Gastroesophageal sphincter (tissue), 4 donors: ENCODE measurements around the gene ITPR2. TPM values are rescaled to one million over a fixed set of nuclear protein-coding genes. Genes with fewer than 3 reads are reported as not detected.
"Not testable (repeated sequence)": the region's sequence is repeated elsewhere in the genome, so short reads cannot be mapped to it uniquely, and the experiment has no call there.

ENCODE experiments used
- ATAC-seq: fragments of 150-250 bp; one replicate; pipeline ENCODE4 v1.9.1; 2016; ENCODE audit warnings: mild to moderate bottlenecking, moderate library complexity
- H3K27ac ChIP-seq, 4 donors: fragments of 200-600 bp; sonication (generic) in 3 of 4; 1 replicate in 3 of 4; 2 replicates in 1 of 4; pipeline ENCODE4 v1.5.1; 2016 to 2019
- H3K27me3 ChIP-seq: fragments of 200-600 bp; sonication (generic); one replicate; pipeline ENCODE4 v1.5.1; 2019
- H3K36me3 ChIP-seq, 2 donors: fragments of 200-600 bp; sonication (generic); one replicate each; pipeline ENCODE4 v1.5.1; 2019; ENCODE audit warnings: control low read depth in 1 of 2
- H3K4me1 ChIP-seq, 3 donors: fragments of 200-600 bp; sonication (generic); 1 replicate in 2 of 3; 2 replicates in 1 of 3; pipeline ENCODE4 v1.5.1; 2016 to 2019; ENCODE audit warnings: control low read depth in 2 of 3
- H3K4me3 ChIP-seq, 2 donors: fragments of 200-600 bp; sonication (generic); one replicate each; pipeline ENCODE4 v1.5.1; 2019; ENCODE audit warnings: mild to moderate bottlenecking in 1 of 2, moderate library complexity in 1 of 2
- H3K9me3 ChIP-seq, 3 donors: fragments of 200-600 bp; sonication (generic); one replicate each; pipeline ENCODE4 v1.5.1; 2017 to 2019; ENCODE audit warnings: control low read depth in 2 of 3
- EP300 ChIP-seq: sonication (generic); formaldehyde crosslinking; IDR thresholded peaks from one replicate; pipeline ENCODE4 v1.6.1; 2017; ENCODE audit warnings: antibody characterized with exemption, mild to moderate bottlenecking
- POLR2A ChIP-seq, 2 donors: fragments of 450-650 bp; IDR thresholded peaks; one replicate each; pipeline ENCODE4 v1.6.1; 2017; ENCODE audit warnings: antibody characterized with exemption in 2 of 2, mild to moderate bottlenecking in 2 of 2, moderate library complexity in 1 of 2
- POLR2AphosphoS5 ChIP-seq: sonication (generic); formaldehyde crosslinking; IDR thresholded peaks from one replicate; pipeline ENCODE4 v1.6.1; 2017; ENCODE audit warnings: antibody characterized with exemption
- WGBS, 2 donors: methylation state at CpG; one replicate each; pipeline ENCODE4 v1.1.5; 2018; ENCODE audit warnings: low coverage in 1 of 2; 5-methylcytosine and 5-hydroxymethylcytosine counted together
- total RNA-seq, 4 donors: library from RNA; depleted of rRNA; stranded (reverse); fragments of >200 nt; gene quantifications; one replicate each; pipeline ENCODE4 v1.1.0, GENCODE V29; 2016
- TF ChIP-seq, protein P1 (sequence below), 4 experiments: fragments of 200-600 bp in 2 of 4; fragments of 450-650 bp in 2 of 4; sonication (generic) in 1 of 4; IDR thresholded peaks; one replicate each; pipeline ENCODE4 v1.5.1; 2017 to 2019; ENCODE audit warnings: antibody characterized with exemption in 4 of 4, mild to moderate bottlenecking in 2 of 4, moderate library complexity in 2 of 4

Gene ITPR2
- total RNA-seq, 4 donors from 2014 or later: 30.8 to 63.0 (median 44.4) TPM

GRCh38 chr12:26836201-26836600 lies 3.2 kb upstream of the ITPR2 start:
- no peak overlapping the region for H3K27ac ChIP-seq
- TF ChIP-seq, protein P1, sequence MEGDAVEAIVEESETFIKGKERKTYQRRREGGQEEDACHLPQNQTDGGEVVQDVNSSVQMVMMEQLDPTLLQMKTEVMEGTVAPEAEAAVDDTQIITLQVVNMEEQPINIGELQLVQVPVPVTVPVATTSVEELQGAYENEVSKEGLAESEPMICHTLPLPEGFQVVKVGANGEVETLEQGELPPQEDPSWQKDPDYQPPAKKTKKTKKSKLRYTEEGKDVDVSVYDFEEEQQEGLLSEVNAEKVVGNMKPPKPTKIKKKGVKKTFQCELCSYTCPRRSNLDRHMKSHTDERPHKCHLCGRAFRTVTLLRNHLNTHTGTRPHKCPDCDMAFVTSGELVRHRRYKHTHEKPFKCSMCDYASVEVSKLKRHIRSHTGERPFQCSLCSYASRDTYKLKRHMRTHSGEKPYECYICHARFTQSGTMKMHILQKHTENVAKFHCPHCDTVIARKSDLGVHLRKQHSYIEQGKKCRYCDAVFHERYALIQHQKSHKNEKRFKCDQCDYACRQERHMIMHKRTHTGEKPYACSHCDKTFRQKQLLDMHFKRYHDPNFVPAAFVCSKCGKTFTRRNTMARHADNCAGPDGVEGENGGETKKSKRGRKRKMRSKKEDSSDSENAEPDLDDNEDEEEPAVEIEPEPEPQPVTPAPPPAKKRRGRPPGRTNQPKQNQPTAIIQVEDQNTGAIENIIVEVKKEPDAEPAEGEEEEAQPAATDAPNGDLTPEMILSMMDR (IDR thresholded peaks at IDR 0.05): no peak
- no peak for TF ChIP-seq POLR2A (IDR thresholded peaks at IDR 0.05)
- no peak for TF ChIP-seq EP300
- TF ChIP-seq POLR2AphosphoS5: no peak
- no peaks in the 10 kb centered on the region for H3K9me3 ChIP-seq
- H3K4me1 ChIP-seq: peaks cover 0 to 10% (median 0%) of the 10 kb centered on the region in 3 donors
- WGBS, 2 donors: 89 to 92% methylated on average over 2 of the region's 2 CpGs
- no peaks in the 10 kb centered on the region for H3K27me3 ChIP-seq
- no peak overlapping the region for H3K4me3 ChIP-seq
- no peak for ATAC-seq
- H3K36me3 ChIP-seq: no peaks in the 10 kb centered on the region

GRCh38 chr12:26834503-26835060 lies 1.6 kb upstream of the ITPR2 start:
- not testable (repeated sequence) for H3K27me3 ChIP-seq, H3K27ac ChIP-seq, H3K36me3 ChIP-seq, H3K4me3 ChIP-seq, ATAC-seq, H3K9me3 ChIP-seq
- WGBS, 2 donors: 82 to 98% methylated on average over 6 to 7 of the region's 7 CpGs
- peaks cover 0 to 26% (median 0%) of the 10 kb centered on the region in 3 donors for H3K4me1 ChIP-seq

DNA sequence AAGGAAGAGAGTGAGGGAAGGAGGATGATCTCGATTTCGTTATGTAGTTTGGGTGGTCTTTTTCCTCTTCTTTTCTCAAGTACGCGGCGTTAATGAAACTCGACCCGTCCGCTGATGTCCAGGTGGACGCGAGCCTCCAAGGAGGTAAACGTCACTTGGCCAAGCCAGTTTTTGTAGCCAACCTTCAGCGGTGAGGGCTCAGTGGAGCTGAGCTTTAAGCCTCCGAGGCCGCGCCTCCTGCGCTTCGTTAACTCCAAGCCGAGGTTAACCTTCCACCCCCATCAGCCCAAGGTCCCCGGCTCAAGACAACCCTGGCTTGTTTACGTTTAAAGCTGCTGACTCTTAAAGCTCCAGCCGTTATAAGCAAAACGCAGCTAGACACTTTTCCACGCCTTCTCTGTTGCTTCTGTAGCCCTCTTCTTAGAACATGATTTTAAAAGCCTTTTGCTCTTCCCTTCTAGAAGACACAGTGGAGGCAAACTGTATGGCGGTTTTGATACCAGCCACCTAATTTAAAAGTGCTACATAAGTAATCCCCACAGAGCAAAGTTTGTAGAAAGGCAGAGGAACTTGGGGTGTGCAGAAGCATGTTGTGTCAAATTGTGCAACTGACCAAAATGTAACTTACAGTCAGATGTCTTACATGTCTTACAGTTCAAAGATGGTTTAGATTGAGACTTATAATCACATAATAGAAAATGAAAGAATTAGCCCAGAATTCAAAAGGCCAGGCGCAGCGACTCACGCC lies 923 bp upstream of the ITPR2 start:
- Histone ChIP-seq H3K9me3 (no peaks in the 10 kb centered on the region), H3K27ac (peak overlapping the region in 3 of 4 donors; percentile 93 to 97 (median 96)), H3K36me3 (no peaks in the 10 kb centered on the region), H3K27me3 (no peaks in the 10 kb centered on the region), H3K4me1 (peaks cover 0 to 31% (median 0%) of the 10 kb centered on the region in 3 donors), H3K4me3 (peak overlapping the region; percentile 44 to 77)
- TF ChIP-seq, protein P1 (IDR thresholded peaks at IDR 0.05): no peak
- TF ChIP-seq POLR2A (IDR thresholded peaks at IDR 0.05) (no peak), EP300 (no peak)
- WGBS, 2 donors: 23% methylated on average over 19 to 27 of the region's 27 CpGs
- no peak for ATAC-seq

GRCh38 chr12:26831951-26832821 lies 808 bp downstream of the ITPR2 start:
- no peaks in the 10 kb centered on the region for H3K9me3 ChIP-seq
- peaks cover 0 to 31% (median 0%) of the 10 kb centered on the region in 3 donors for H3K4me1 ChIP-seq
- H3K27me3 ChIP-seq: no peaks in the 10 kb centered on the region
- peak overlapping the region; percentile 74 to 97 (median 94) for H3K27ac ChIP-seq
- no peaks in the 10 kb centered on the region for H3K36me3 ChIP-seq
- TF ChIP-seq EP300 (no peak), POLR2A (IDR thresholded peaks at IDR 0.05) (peak; percentile 45 to 79), POLR2AphosphoS5 (peak; percentile 58)
- TF ChIP-seq, protein P1 (IDR thresholded peaks at IDR 0.05): peak in 2 of 4 experiments; percentile 3 to 33
- peak; percentile 38 for ATAC-seq
- WGBS, 2 donors: 0% methylated on average over 3 to 8 of the region's 55 CpGs
- H3K4me3 ChIP-seq: peak overlapping the region; percentile 63 to 77

GRCh38 chr12:26830783-26831551 lies 2.0 kb downstream of the ITPR2 start:
- Histone ChIP-seq H3K4me3 (no peak overlapping the region), H3K36me3 (no peaks in the 10 kb centered on the region), H3K27me3 (no peaks in the 10 kb centered on the region), H3K4me1 (peaks cover 0 to 31% (median 0%) of the 10 kb centered on the region in 3 donors), H3K27ac (no peak overlapping the region), H3K9me3 (no peaks in the 10 kb centered on the region)
- no peak for ATAC-seq
- WGBS, 2 donors: 83 to 91% methylated on average over 8 to 13 of the region's 13 CpGs
- no peak for TF ChIP-seq EP300
- no peak for TF ChIP-seq POLR2AphosphoS5
